KMS-11 (cell line): ENCODE results near the gene DCAF4.

ENCODE experiments used
- H2AFZ ChIP-seq: fragments of 200-600 bp; sonication (generic); 2 replicates; pipeline ENCODE4 v1.6.1; 2016; ENCODE audit warnings: antibody characterized with exemption, mixed run types, low read depth
- H3K27ac ChIP-seq: fragments of 200-600 bp; sonication (generic); 2 replicates; pipeline ENCODE4 v1.6.1; 2016; ENCODE audit warnings: mild to moderate bottlenecking, mixed run types
- H3K27me3 ChIP-seq: fragments of 200-600 bp; sonication (generic); 2 replicates; pipeline ENCODE4 v1.6.1; 2017; ENCODE audit warnings: mild to moderate bottlenecking, low read depth, mixed run types, moderate library complexity; ENCODE audit not compliant: insufficient read depth
- H3K36me3 ChIP-seq: fragments of 200-600 bp; sonication (generic); 2 replicates; pipeline ENCODE4 v1.6.1; 2017; ENCODE audit warnings: mild to moderate bottlenecking, mixed run types; ENCODE audit not compliant: insufficient read depth
- H3K4me1 ChIP-seq: fragments of 200-600 bp; sonication (generic); 2 replicates; pipeline ENCODE4 v1.6.1; 2016; ENCODE audit warnings: mild to moderate bottlenecking, low read depth, mixed run types; ENCODE audit not compliant: poor library complexity, severe bottlenecking
- H3K4me2 ChIP-seq: fragments of 200-600 bp; sonication (generic); 2 replicates; pipeline ENCODE4 v1.7.0; 2016; ENCODE audit warnings: mild to moderate bottlenecking, mixed run types
- H3K4me3 ChIP-seq: fragments of 200-600 bp; sonication (generic); IDR thresholded peaks from 2 replicates; pipeline ENCODE4 v1.6.1; 2017; ENCODE audit warnings: low read depth, low read length, mixed read lengths; ENCODE audit not compliant: insufficient read depth
- H3K79me2 ChIP-seq: fragments of 200-600 bp; sonication (generic); 2 replicates; pipeline ENCODE4 v1.6.1; 2016; ENCODE audit warnings: low read depth, mixed run types; ENCODE audit not compliant: insufficient read depth
- H3K9ac ChIP-seq: fragments of 200-600 bp; sonication (generic); 2 replicates; pipeline ENCODE4 v1.6.1; 2016; ENCODE audit warnings: mild to moderate bottlenecking, mixed run types
- H4K20me1 ChIP-seq: fragments of 200-600 bp; sonication (generic); 2 replicates; pipeline ENCODE4 v1.6.1; 2016; ENCODE audit warnings: mild to moderate bottlenecking, mixed run types; ENCODE audit not compliant: insufficient read depth
- CTCF ChIP-seq: fragments of 200-600 bp; sonication (generic); conservative IDR thresholded peaks from 2 replicates; pipeline ENCODE4 v1.6.1; 2017; ENCODE audit warnings: low read depth, mild to moderate bottlenecking, antibody characterized with exemption, low read length, moderate library complexity, mixed read lengths

DCAF4 gene

GRCh38 chr14:72888636-72889201 lies 37.5 kb upstream of the DCAF4 start:
- H3K27me3 ChIP-seq = no peaks in the 10 kb centered on the region
- peaks cover 60% of the 10 kb centered on the region for H3K4me1 ChIP-seq
- H3K4me3 ChIP-seq = no peak overlapping the region
- peaks cover 49% of the 10 kb centered on the region; the same call in 1 of the 2 replicates for H3K79me2 ChIP-seq
- peak overlapping the region; percentile 11; the same call in 1 of the 2 replicates for H3K9ac ChIP-seq
- peak overlapping the region; percentile 67 for H3K27ac ChIP-seq
- no peaks in the 10 kb centered on the region for H3K36me3 ChIP-seq
- peak overlapping the region; percentile 9; the same call in 1 of the 2 replicates for H2AFZ ChIP-seq
- no peak for TF ChIP-seq CTCF
- peak overlapping the region; percentile 85 for H3K4me2 ChIP-seq
- H4K20me1 ChIP-seq = no peaks in the 10 kb centered on the region

GRCh38 chr14:72889366-72889765 lies 36.9 kb upstream of the DCAF4 start:
- Histone ChIP-seq H3K27ac (peak overlapping the region; percentile 67), H3K4me1 (peaks cover 60% of the 10 kb centered on the region), H3K27me3 (no peaks in the 10 kb centered on the region), H3K4me3 (no peak overlapping the region), H3K9ac (peak overlapping the region; percentile 11; the same call in 1 of the 2 replicates), H3K4me2 (peak overlapping the region; percentile 85), H4K20me1 (no peaks in the 10 kb centered on the region), H2AFZ (peak overlapping the region; percentile 9; the same call in 1 of the 2 replicates), H3K36me3 (no peaks in the 10 kb centered on the region), H3K79me2 (peaks cover 49% of the 10 kb centered on the region; the same call in 1 of the 2 replicates)
- TF ChIP-seq CTCF = no peak

GRCh38 chr14:72891666-72892102 lies 34.6 kb upstream of the DCAF4 start:
- TF ChIP-seq CTCF = no peak
- H3K9ac ChIP-seq = no peak overlapping the region
- no peak overlapping the region for H3K4me3 ChIP-seq
- peaks cover 37% of the 10 kb centered on the region; the same call in 1 of the 2 replicates for H3K79me2 ChIP-seq
- no peak overlapping the region for H2AFZ ChIP-seq
- no peaks in the 10 kb centered on the region for H3K36me3 ChIP-seq
- H3K4me1 ChIP-seq = peaks cover 55% of the 10 kb centered on the region
- no peak overlapping the region for H3K27ac ChIP-seq
- no peaks in the 10 kb centered on the region for H3K27me3 ChIP-seq
- peak overlapping the region; percentile 54; the same call in 1 of the 2 replicates for H3K4me2 ChIP-seq
- no peaks in the 10 kb centered on the region for H4K20me1 ChIP-seq

DNA sequence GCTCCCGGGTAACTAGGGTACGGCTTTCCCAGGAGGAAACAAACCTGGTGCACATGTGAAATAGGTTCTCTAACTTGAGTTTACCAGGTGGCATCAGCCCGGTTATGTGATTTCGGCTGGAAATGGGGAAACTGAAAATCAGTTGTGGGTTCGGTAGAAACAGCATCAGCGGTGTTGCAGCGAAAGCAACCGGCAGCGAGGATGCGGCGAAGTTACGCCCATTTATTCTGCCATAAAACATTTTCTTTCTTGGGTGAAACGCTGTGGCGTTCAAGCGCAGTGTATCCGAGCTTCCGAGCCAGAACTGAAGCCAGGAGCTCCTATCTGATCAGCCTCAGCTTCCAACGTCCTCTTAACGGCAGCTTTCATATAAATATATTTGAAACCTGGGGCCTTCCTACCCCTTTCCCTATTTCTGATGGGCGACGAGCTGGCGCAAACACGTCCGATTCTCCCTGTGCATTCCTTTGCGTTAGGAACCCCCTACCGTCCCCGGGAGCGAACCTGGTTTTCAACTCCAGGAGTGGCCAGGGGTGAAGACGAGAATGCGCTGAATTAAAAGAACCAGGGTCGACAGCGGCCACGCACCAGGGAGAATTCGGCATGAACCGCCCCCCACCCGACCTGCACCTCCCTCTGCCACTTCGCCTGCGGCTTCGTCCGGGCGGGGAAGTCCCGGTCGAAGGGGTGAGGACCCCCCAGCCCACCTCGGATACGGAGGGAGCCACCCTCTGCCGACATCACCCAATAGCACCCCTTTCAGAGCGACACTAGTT lies 34.0 kb upstream of the DCAF4 start:
- no peak for TF ChIP-seq CTCF
- H3K4me1 ChIP-seq = peaks cover 49% of the 10 kb centered on the region
- no peaks in the 10 kb centered on the region for H4K20me1 ChIP-seq
- H3K4me2 ChIP-seq = peak overlapping the region; percentile 54
- no peaks in the 10 kb centered on the region for H3K36me3 ChIP-seq
- H2AFZ ChIP-seq = peak overlapping the region; percentile 18
- H3K79me2 ChIP-seq = peaks cover 30% of the 10 kb centered on the region; the same call in 1 of the 2 replicates
- H3K9ac ChIP-seq = peak overlapping the region; percentile 59; the same call in 1 of the 2 replicates
- no peak overlapping the region for H3K4me3 ChIP-seq
- H3K27ac ChIP-seq = no peak overlapping the region
- H3K27me3 ChIP-seq = no peaks in the 10 kb centered on the region
